GM12878 (cell line): Measurements from ENCODE around the gene RFC1. TPM values are rescaled to one million over a fixed set of nuclear protein-coding genes. Genes with fewer than 3 reads are reported as not detected.

Experiments used
- ATAC-seq: fragments of 200-7000 bp; cut with Tn5 transposase; 3 replicates; pipeline ENCODE4 v1.9.1; 2020; ENCODE audit warnings: mild to moderate bottlenecking, moderate library complexity
- BruUV-seq: library from RNA; stranded (reverse); fragments of 400-500 nt; replicated peaks from 2 replicates; lab custom pipeline; 2021; lab: Mats Ljungman, UMichigan
- CTCF ChIA-PET: fragments of 300-600 bp; sonication (Branson Sonifier 250); formaldehyde crosslinking; extraction: SDS; loops from one replicate; lab custom pipeline; 2021; ENCODE audit warnings: inconsistent platforms; lab: Yijun Ruan, JAX
- POLR2A ChIA-PET: fragments of 350-600 bp; formaldehyde crosslinking; extraction: SDS; loops from one replicate; lab custom pipeline; 2021; ENCODE audit warnings: inconsistent platforms; lab: Charles Lee
- RAD21 ChIA-PET: fragments of 300-600 bp; sonication (Branson Sonifier 250); formaldehyde crosslinking; loops from one replicate; lab custom pipeline; 2023; ENCODE audit warnings: antibody characterized with exemption; ENCODE audit not compliant: unreplicated experiment; lab: Charles Lee
- SMC1A ChIA-PET: fragments of 300-600 bp; sonication (Branson Sonifier 250); formaldehyde crosslinking; loops from one replicate; lab custom pipeline; 2023; ENCODE audit not compliant: unreplicated experiment, uncharacterized antibody; lab: Charles Lee
- DNase-seq: peaks from one replicate; pipeline ENCODE4 v3.0.0-alpha.2; 2011; ENCODE audit warnings: low read depth, low spot score
- FAIRE-seq: peaks from 3 replicates; lab custom pipeline; 2011; peaks lifted over from hg19 to GRCh38; lab: Jason Lieb, UNC
- H2AFZ ChIP-seq: 2 replicates; pipeline ENCODE4 v1.6.0; 2011; ENCODE audit warnings: low read depth, low read length, control low read depth; ENCODE audit not compliant: control insufficient read depth
- H3K27ac ChIP-seq: 2 replicates; pipeline ENCODE4 v1.5.1; 2011; ENCODE audit warnings: control low read depth; ENCODE audit not compliant: control insufficient read depth, insufficient read depth
- H3K27me3 ChIP-seq, 2 experiments: replicated peaks in 1 of 2; 2 replicates each; pipeline versions ENCODE4 v1.6.0 to v1.6.1; 2011; ENCODE audit warnings: low read length in 1 of 2; ENCODE audit not compliant: control insufficient read depth in 2 of 2, insufficient read depth in 2 of 2
- H3K36me3 ChIP-seq, 2 experiments: 2 replicates each; pipeline ENCODE4 v1.5.1; 2011; ENCODE audit warnings: low read length in 1 of 2; ENCODE audit not compliant: control insufficient read depth in 2 of 2, insufficient read depth in 2 of 2
- H3K4me1 ChIP-seq: 2 replicates; pipeline ENCODE4 v1.6.1; 2011; ENCODE audit warnings: mild to moderate bottlenecking, low read length, moderate library complexity, mixed read lengths; ENCODE audit not compliant: control insufficient read depth, insufficient read depth
- H3K4me2 ChIP-seq: 2 replicates; pipeline ENCODE4 v1.6.0; 2011; ENCODE audit warnings: control low read depth; ENCODE audit not compliant: control insufficient read depth, insufficient read depth
- H3K4me3 ChIP-seq: fragments of 200-600 bp; sonication (generic); 2 replicates; pipeline ENCODE4 v1.5.1; 2016
- H3K79me2 ChIP-seq: 2 replicates; pipeline ENCODE4 v1.6.0; 2011; ENCODE audit warnings: low read length; ENCODE audit not compliant: control insufficient read depth, insufficient read depth
- H3K9ac ChIP-seq: 2 replicates; pipeline ENCODE4 v1.8.0; 2011; ENCODE audit warnings: low read length, control low read depth, mixed read lengths; ENCODE audit not compliant: control insufficient read depth, insufficient read depth
- H3K9me3 ChIP-seq: replicated peaks from 3 replicates; pipeline ENCODE4 v1.5.1; 2011; ENCODE audit warnings: mild to moderate bottlenecking, low read length; ENCODE audit not compliant: control insufficient read depth, insufficient read depth
- H4K20me1 ChIP-seq: 2 replicates; pipeline ENCODE4 v1.6.0; 2011; ENCODE audit not compliant: control insufficient read depth, insufficient read depth
- ASH2L ChIP-seq: fragments of 300-600, 200-600 bp; sonication (generic); IDR thresholded peaks from 2 replicates; pipeline ENCODE4 v1.6.1; 2017; ENCODE audit warnings: low read depth, mild to moderate bottlenecking, borderline replicate concordance
- CBX3 ChIP-seq: fragments of 200-600 bp; sonication (generic); IDR thresholded peaks from 2 replicates; pipeline ENCODE4 v1.6.1; 2016; ENCODE audit warnings: low read depth, borderline replicate concordance
- EGR1 ChIP-seq, 2 experiments: IDR thresholded peaks; 1 replicate in 1 of 2; 2 replicates in 1 of 2; pipeline ENCODE4 v1.6.1; 2011 to 2012; ENCODE audit warnings: low read depth in 2 of 2, low read length in 2 of 2, borderline replicate concordance in 1 of 2, mild to moderate bottlenecking in 1 of 2, moderate library complexity in 1 of 2
- JUNB ChIP-seq: IDR thresholded peaks from 2 replicates; pipeline ENCODE4 v1.6.1; 2016; ENCODE audit warnings: antibody characterized with exemption, mild to moderate bottlenecking
- MXI1 ChIP-seq: fragments of 150-350 bp; IDR thresholded peaks from 2 replicates; pipeline ENCODE4 v1.6.1; 2011; ENCODE audit warnings: low read depth, mild to moderate bottlenecking, inconsistent platforms, low read length, improper control_type of control experiment
- NR2C1 ChIP-seq: fragments of 450-650 bp; IDR thresholded peaks from 2 replicates; pipeline ENCODE4 v1.6.1; 2017; ENCODE audit warnings: antibody characterized with exemption, mild to moderate bottlenecking, moderate library complexity
- NRF1 ChIP-seq: conservative IDR thresholded peaks from 2 replicates; pipeline ENCODE4 v1.6.1; 2011; ENCODE audit warnings: mild to moderate bottlenecking, low read depth, low read length, improper control_type of control experiment
- SMARCA5 ChIP-seq: fragments of 450-650 bp; IDR thresholded peaks from 2 replicates; pipeline ENCODE4 v1.6.1; 2017; ENCODE audit warnings: mild to moderate bottlenecking
- SPI1 ChIP-seq: IDR thresholded peaks from 2 replicates; pipeline ENCODE4 v1.6.1; 2011; ENCODE audit warnings: low read depth, mild to moderate bottlenecking, low read length, moderate library complexity, borderline replicate concordance; ENCODE audit not compliant: insufficient read depth
- WGBS: methylation state at CpG from one replicate; pipeline ENCODE4 v1.1.6; 2016; ENCODE audit warnings: low lambda C conversion rate; ENCODE audit not compliant: insufficient replicate concordance, insufficient coverage; ENCODE audit errors: missing lambda C conversion rate; 5-methylcytosine and 5-hydroxymethylcytosine counted together
- in situ Hi-C: fragments of 300-500 bp; cut with MboI; formaldehyde crosslinking; loops from 9 replicates; pipeline ENCODE4 v1.14.3; 2018; ENCODE audit warnings: mixed read lengths
- intact Hi-C: fragments of 100-400 bp; cut with micrococcal nuclease; formaldehyde crosslinking; loops from one replicate; pipeline ENCODE4 v1.14.2; 2022; ENCODE audit not compliant: unreplicated experiment
- polyA plus RNA-seq, 11 experiments: library from polyadenylated mRNA; depleted of rRNA in 4 of 11; unstranded in 6 of 11; stranded (reverse) in 5 of 11; fragments of >200 nt; fragmentation: Nextera tagmentation in 4 of 11; fragmentation: Illumina TruSeq in 1 of 11; extraction: Ambion mirVana in 4 of 11; extraction: Trizol in 1 of 11; gene quantifications; 1 replicate in 1 of 11; 2 replicates in 10 of 11; pipeline versions ENCODE4 v1.2.1 to v1.2.3, GENCODE V29; 2011 to 2016; ENCODE audit warnings: inconsistent platforms in 2 of 11, missing spikeins in 2 of 11, low read depth in 1 of 11
- total RNA-seq, 4 experiments: library from RNA; depleted of rRNA in 3 of 4; stranded (reverse); fragments of >200 nt in 3 of 4; fragmentation: Illumina TruSeq in 1 of 4; extraction: Trizol in 1 of 4; gene quantifications; 2 replicates each; pipeline versions ENCODE4 v1.2.1 to v1.2.3, GENCODE V29; 2013 to 2021
- TF ChIP-seq, protein P1 (sequence below): fragments of 150-350 bp; IDR thresholded peaks from 2 replicates; pipeline ENCODE4 v1.6.1; 2016; ENCODE audit warnings: low read depth, low read length
- TF ChIP-seq, protein P2 (sequence below): IDR thresholded peaks from 2 replicates; pipeline ENCODE4 v1.6.1; 2012; ENCODE audit warnings: mild to moderate bottlenecking, low read depth, low read length

The RFC1 gene
- total and polyA plus RNA-seq, 10 of the 15 experiments (the other 5 are each of a cell fraction or from before 2014, with no cell fraction given), result 22.5 to 67.8 (median 40.3) TPM

DNA sequence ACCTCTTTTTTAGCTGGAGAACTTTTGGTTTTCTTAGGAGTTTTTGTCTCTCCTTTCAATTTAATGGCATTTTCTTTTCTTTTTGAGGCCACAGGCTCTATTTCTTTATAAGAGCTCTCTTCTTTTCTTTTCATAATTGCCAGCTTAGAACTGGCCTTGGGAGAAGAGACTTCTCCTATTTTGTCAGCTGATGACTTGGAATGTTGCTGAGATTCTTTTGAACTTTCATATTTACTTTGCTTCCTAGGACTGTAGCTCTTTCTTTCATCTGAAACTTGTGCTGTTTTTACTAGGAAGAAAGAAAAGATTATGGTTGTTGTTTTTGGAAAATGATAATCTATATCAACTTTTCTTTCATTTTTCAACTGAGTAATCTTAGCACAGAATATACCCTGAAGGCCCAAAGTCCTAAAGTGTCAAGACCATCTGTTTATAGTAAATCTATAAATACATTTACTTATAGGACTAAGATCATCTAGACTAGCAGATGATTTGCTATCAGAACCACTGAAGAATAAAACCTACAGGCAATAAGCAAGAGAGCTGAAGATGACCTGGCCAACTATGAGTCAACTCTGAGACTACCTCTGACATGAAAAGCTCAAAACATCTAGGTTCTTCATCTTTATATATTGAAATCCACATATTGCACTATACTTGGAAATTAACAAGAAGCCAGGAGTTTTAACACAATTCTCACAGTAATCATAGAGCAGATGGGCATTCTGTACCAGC, 45.6 kb downstream of the RFC1 start (continued):
- TF ChIP-seq, protein P1, sequence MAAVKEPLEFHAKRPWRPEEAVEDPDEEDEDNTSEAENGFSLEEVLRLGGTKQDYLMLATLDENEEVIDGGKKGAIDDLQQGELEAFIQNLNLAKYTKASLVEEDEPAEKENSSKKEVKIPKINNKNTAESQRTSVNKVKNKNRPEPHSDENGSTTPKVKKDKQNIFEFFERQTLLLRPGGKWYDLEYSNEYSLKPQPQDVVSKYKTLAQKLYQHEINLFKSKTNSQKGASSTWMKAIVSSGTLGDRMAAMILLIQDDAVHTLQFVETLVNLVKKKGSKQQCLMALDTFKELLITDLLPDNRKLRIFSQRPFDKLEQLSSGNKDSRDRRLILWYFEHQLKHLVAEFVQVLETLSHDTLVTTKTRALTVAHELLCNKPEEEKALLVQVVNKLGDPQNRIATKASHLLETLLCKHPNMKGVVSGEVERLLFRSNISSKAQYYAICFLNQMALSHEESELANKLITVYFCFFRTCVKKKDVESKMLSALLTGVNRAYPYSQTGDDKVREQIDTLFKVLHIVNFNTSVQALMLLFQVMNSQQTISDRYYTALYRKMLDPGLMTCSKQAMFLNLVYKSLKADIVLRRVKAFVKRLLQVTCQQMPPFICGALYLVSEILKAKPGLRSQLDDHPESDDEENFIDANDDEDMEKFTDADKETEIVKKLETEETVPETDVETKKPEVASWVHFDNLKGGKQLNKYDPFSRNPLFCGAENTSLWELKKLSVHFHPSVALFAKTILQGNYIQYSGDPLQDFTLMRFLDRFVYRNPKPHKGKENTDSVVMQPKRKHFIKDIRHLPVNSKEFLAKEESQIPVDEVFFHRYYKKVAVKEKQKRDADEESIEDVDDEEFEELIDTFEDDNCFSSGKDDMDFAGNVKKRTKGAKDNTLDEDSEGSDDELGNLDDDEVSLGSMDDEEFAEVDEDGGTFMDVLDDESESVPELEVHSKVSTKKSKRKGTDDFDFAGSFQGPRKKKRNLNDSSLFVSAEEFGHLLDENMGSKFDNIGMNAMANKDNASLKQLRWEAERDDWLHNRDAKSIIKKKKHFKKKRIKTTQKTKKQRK, result no peak
- TF ChIP-seq CBX3 (no peak), SMARCA5 (no peak), NRF1 (no peak), ASH2L (no peak), JUNB (no peak)

DNA sequence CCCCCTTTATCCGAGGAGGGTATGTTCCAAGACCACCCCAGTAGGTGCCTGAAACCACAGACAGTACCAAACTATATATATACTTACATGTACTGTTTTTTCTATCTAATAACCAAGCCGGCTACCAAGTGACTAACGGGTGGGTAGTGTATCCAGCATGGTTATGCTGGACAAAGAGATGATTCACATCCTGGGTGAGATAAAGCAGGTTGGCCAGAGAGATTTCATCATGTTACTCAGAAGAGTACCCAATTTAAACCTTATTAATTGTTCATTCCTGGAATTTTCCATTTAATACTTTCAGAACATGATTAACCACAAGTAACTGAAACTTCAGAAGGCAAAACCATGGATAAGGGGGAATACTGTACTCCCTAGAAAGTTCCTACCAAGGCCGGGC, 46.5 kb downstream of the RFC1 start:
- RAD21 ChIA-PET, result no interaction called here
- H2AFZ ChIP-seq, result no peak overlapping the region
- in situ Hi-C loops (no loop called here), intact Hi-C loops (loop anchor here (10.0 kb wide), 1 partner anchor 95 kb away; no protein-coding TSS in a partner anchor)
- CTCF ChIA-PET, result interaction anchor here (0.5 to 0.8 kb wide), 3 partner anchors 128 to 417 kb away, joined by 3 to 4 read pairs (median 3); no protein-coding TSS in a partner anchor
- SMC1A ChIA-PET, result interaction anchor here (0.7 kb wide), 1 partner anchor 30 kb away, joined by 4 read pairs; no protein-coding TSS in a partner anchor
- H3K4me1 ChIP-seq, result no peaks in the 10 kb centered on the region
- DNase-seq, result no peak
- no peak overlapping the region for H3K27ac ChIP-seq
- H3K9ac ChIP-seq, result no peak overlapping the region
- POLR2A ChIA-PET, result no interaction called here
- no TSS peak for BruUV-seq
- H3K79me2 ChIP-seq, result no peaks in the 10 kb centered on the region
- no peak for ATAC-seq
- H3K9me3 ChIP-seq, result no peaks in the 10 kb centered on the region
- H3K27me3 ChIP-seq, result no peaks in the 10 kb centered on the region
- H3K4me2 ChIP-seq, result no peak overlapping the region
- FAIRE-seq, result no peak
- H4K20me1 ChIP-seq, result no peaks in the 10 kb centered on the region
- H3K36me3 ChIP-seq, result peaks cover 2 to 17% of the 10 kb centered on the region in 2 experiments; a peak in 3 of 4 replicates
- no peak overlapping the region for H3K4me3 ChIP-seq
- WGBS, result 98% methylated on average over 4 of the region's 4 CpGs
- TF ChIP-seq SPI1, result no peak
- no peak for TF ChIP-seq MXI1
- no peak for TF ChIP-seq NR2C1
- no peak for TF ChIP-seq EGR1 (IDR thresholded peaks at IDR 0.05; ENCODE audit: borderline replicate concordance in 1 of 2, low read depth in 2 of 2, low read length in 2 of 2)
- TF ChIP-seq, protein P2, sequence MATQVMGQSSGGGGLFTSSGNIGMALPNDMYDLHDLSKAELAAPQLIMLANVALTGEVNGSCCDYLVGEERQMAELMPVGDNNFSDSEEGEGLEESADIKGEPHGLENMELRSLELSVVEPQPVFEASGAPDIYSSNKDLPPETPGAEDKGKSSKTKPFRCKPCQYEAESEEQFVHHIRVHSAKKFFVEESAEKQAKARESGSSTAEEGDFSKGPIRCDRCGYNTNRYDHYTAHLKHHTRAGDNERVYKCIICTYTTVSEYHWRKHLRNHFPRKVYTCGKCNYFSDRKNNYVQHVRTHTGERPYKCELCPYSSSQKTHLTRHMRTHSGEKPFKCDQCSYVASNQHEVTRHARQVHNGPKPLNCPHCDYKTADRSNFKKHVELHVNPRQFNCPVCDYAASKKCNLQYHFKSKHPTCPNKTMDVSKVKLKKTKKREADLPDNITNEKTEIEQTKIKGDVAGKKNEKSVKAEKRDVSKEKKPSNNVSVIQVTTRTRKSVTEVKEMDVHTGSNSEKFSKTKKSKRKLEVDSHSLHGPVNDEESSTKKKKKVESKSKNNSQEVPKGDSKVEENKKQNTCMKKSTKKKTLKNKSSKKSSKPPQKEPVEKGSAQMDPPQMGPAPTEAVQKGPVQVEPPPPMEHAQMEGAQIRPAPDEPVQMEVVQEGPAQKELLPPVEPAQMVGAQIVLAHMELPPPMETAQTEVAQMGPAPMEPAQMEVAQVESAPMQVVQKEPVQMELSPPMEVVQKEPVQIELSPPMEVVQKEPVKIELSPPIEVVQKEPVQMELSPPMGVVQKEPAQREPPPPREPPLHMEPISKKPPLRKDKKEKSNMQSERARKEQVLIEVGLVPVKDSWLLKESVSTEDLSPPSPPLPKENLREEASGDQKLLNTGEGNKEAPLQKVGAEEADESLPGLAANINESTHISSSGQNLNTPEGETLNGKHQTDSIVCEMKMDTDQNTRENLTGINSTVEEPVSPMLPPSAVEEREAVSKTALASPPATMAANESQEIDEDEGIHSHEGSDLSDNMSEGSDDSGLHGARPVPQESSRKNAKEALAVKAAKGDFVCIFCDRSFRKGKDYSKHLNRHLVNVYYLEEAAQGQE, result no peak
